K562 (cell line): ENCODE measurements around the gene SLC35G1. TPM values are rescaled to one million over a fixed set of nuclear protein-coding genes. Genes with fewer than 3 reads are reported as not detected.

Experiments
- ATAC-seq: fragments of 200-7000 bp; cut with Tn5 transposase; 3 replicates; pipeline ENCODE4 v1.9.1; 2020; ENCODE audit warnings: moderate library complexity
- BruUV-seq: library from RNA; stranded (reverse); fragments of 400-500 nt; replicated peaks from 2 replicates; lab custom pipeline; 2021; lab: Mats Ljungman, UMichigan
- CTCF ChIA-PET: fragments of 300-600 bp; formaldehyde crosslinking; extraction: SDS; loops from one replicate; lab custom pipeline; 2021; ENCODE audit warnings: low intra/inter-chr PET ratio; lab: Yijun Ruan, JAX
- POLR2A ChIA-PET: fragments of 300-600, 350-650 bp; sonication (Branson Sonifier 250); formaldehyde crosslinking; extraction: SDS; loops from one replicate; lab custom pipeline; 2021; ENCODE audit warnings: antibody characterized with exemption, inconsistent platforms; lab: Yijun Ruan, JAX
- DNase-seq, 4 experiments: peaks; one replicate each; pipeline versions ENCODE4 v3.0.0 to v3.0.0-alpha.2; 2011 to 2018; ENCODE audit warnings: low spot score in 3 of 4, mixed read lengths in 3 of 4; ENCODE audit errors: extremely low read depth in 1 of 4
- FAIRE-seq: peaks from 2 replicates; lab custom pipeline; 2011; peaks lifted over from hg19 to GRCh38; lab: Jason Lieb, UNC
- H2AFZ ChIP-seq: 2 replicates; pipeline ENCODE4 v1.6.0; 2011; ENCODE audit warnings: low read depth, low read length, control low read depth, inconsistent platforms
- H3K27ac ChIP-seq: fragments of 200-600 bp; 3 replicates; pipeline ENCODE4 v1.8.0; 2011; ENCODE audit warnings: low read depth, mild to moderate bottlenecking, control low read depth, inconsistent platforms, low read length, moderate library complexity, mixed read lengths; ENCODE audit errors: extremely low read depth
- H3K27me3 ChIP-seq, 2 experiments: fragments of 300-600 bp in 1 of 2; 2 replicates in 1 of 2; 3 replicates in 1 of 2; pipeline versions ENCODE4 v1.6.0 to v1.8.0; 2011; ENCODE audit warnings: inconsistent platforms in 2 of 2, low read length in 2 of 2, mild to moderate bottlenecking in 1 of 2, mixed read lengths in 1 of 2, moderate library complexity in 1 of 2; ENCODE audit not compliant: control insufficient read depth in 2 of 2, insufficient read depth in 2 of 2
- H3K36me3 ChIP-seq: fragments of 300-600 bp; 3 replicates; pipeline ENCODE4 v1.8.0; 2011; ENCODE audit warnings: mild to moderate bottlenecking, low read length, inconsistent platforms; ENCODE audit not compliant: control insufficient read depth, insufficient read depth
- H3K4me1 ChIP-seq, 2 experiments: fragments of 200-600 bp in 1 of 2; replicated peaks in 1 of 2; 2 replicates in 1 of 2; 3 replicates in 1 of 2; pipeline versions ENCODE4 v1.5.1 to v1.8.0; 2011; ENCODE audit warnings: inconsistent platforms in 2 of 2, low read length in 2 of 2, mild to moderate bottlenecking in 1 of 2, mixed read lengths in 1 of 2, moderate library complexity in 1 of 2; ENCODE audit not compliant: control insufficient read depth in 2 of 2, insufficient read depth in 2 of 2
- H3K4me2 ChIP-seq: 2 replicates; pipeline ENCODE4 v1.6.1; 2011; ENCODE audit warnings: low read length, control low read depth, inconsistent platforms, mixed read lengths; ENCODE audit not compliant: insufficient read depth
- H3K4me3 ChIP-seq: fragments of 200-600 bp; sonication (generic), shearing (Covaris generic); 2 replicates; pipeline ENCODE4 v1.5.1; 2016; ENCODE audit warnings: control low read depth, inconsistent platforms
- H3K79me2 ChIP-seq: fragments of 200-600 bp; 3 replicates; pipeline ENCODE4 v1.8.0; 2011; ENCODE audit warnings: low read length, inconsistent platforms; ENCODE audit not compliant: control insufficient read depth, insufficient read depth
- H3K9ac ChIP-seq, 2 experiments: 2 replicates each; pipeline versions ENCODE4 v1.6.0 to v1.6.1; 2011; ENCODE audit warnings: low read depth in 2 of 2, low read length in 2 of 2, control low read depth in 1 of 2, inconsistent platforms in 1 of 2, mild to moderate bottlenecking in 1 of 2, mixed read lengths in 1 of 2; ENCODE audit not compliant: insufficient read depth in 1 of 2
- H3K9me1 ChIP-seq: one replicate; pipeline ENCODE4 v1.6.0; 2011; ENCODE audit warnings: inconsistent platforms, mild to moderate bottlenecking, low read length, moderate library complexity; ENCODE audit not compliant: control insufficient read depth, insufficient read depth
- H3K9me3 ChIP-seq: replicated peaks from 2 replicates; pipeline ENCODE4 v1.5.1; 2011; ENCODE audit warnings: low read depth, low read length, inconsistent platforms; ENCODE audit not compliant: control insufficient read depth, insufficient read depth
- H4K20me1 ChIP-seq: replicated peaks from 2 replicates; pipeline ENCODE4 v1.6.1; 2011; ENCODE audit warnings: low read length, inconsistent platforms, mixed read lengths; ENCODE audit not compliant: control insufficient read depth, insufficient read depth
- CREB1 ChIP-seq, 2 experiments: sonication (generic) in 1 of 2; formaldehyde crosslinking in 1 of 2; IDR thresholded peaks; 2 replicates each; pipeline versions ENCODE4 v1.6.1 to v1.8.0; 2012 to 2022; ENCODE audit warnings: inconsistent platforms in 1 of 2, mild to moderate bottlenecking in 1 of 2, missing genetic modification reagents in 1 of 2, moderate library complexity in 1 of 2
- HMGN3 ChIP-seq: IDR thresholded peaks from 2 replicates; pipeline ENCODE4 v1.6.1; 2011; ENCODE audit warnings: borderline replicate concordance, low read depth, mild to moderate bottlenecking, mixed read lengths, low read length; ENCODE audit not compliant: insufficient read length; ENCODE audit errors: extremely low read depth
- IRF2 ChIP-seq: sonication (generic); formaldehyde crosslinking; IDR thresholded peaks from 2 replicates; pipeline ENCODE4 v1.8.1; 2022; ENCODE audit warnings: mild to moderate bottlenecking, missing genetic modification reagents
- MYBL2 ChIP-seq, 2 experiments: fragments of 450-650 bp in 1 of 2; sonication (generic) in 1 of 2; formaldehyde crosslinking in 1 of 2; IDR thresholded peaks; 2 replicates each; pipeline versions ENCODE4 v1.6.1 to v1.8.1; 2017 to 2022; ENCODE audit warnings: borderline replicate concordance in 1 of 2, inconsistent platforms in 1 of 2, low read depth in 1 of 2, mild to moderate bottlenecking in 1 of 2, missing genetic modification reagents in 1 of 2, moderate library complexity in 1 of 2
- POLR3A ChIP-seq: IDR thresholded peaks from 2 replicates; pipeline ENCODE4 v1.6.1; 2011; ENCODE audit warnings: borderline replicate concordance, mild to moderate bottlenecking, moderate library complexity; ENCODE audit not compliant: insufficient read length, insufficient read depth; ENCODE audit errors: extremely low read depth
- PTTG1 ChIP-seq: fragments of 450-650 bp; IDR thresholded peaks from 2 replicates; pipeline ENCODE4 v1.6.1; 2016; ENCODE audit warnings: low read depth, mild to moderate bottlenecking, missing genetic modification characterization, missing compliant biosample characterization
- SAFB ChIP-seq: fragments of 200-400 bp; formaldehyde crosslinking; IDR thresholded peaks from 2 replicates; pipeline ENCODE4 v1.6.1; 2017; ENCODE audit warnings: low read depth, low read length, borderline replicate concordance
- ZKSCAN3 ChIP-seq: fragments of 250-450 bp; sonication (Bioruptor Pico); IDR thresholded peaks from 2 replicates; pipeline ENCODE4 v1.4.0; 2020
- ZNF174 ChIP-seq: fragments of 250-450 bp; sonication (Bioruptor Pico); IDR thresholded peaks from 2 replicates; pipeline ENCODE4 v1.4.0; 2020; ENCODE audit warnings: mild to moderate bottlenecking
- ZNF175 ChIP-seq: fragments of 200-800 bp; sonication (Bioruptor generic); IDR thresholded peaks from 2 replicates; pipeline ENCODE4 v1.6.1; 2016; ENCODE audit warnings: low read depth, mild to moderate bottlenecking, missing genetic modification characterization, missing compliant biosample characterization
- WGBS: fragments of 100-300 bp; shearing (Covaris generic); methylation state at CpG from one replicate; pipeline ENCODE4 v1.1.6; 2016; ENCODE audit warnings: low coverage, mixed read lengths; ENCODE audit not compliant: insufficient coverage; ENCODE audit errors: missing lambda C conversion rate; 5-methylcytosine and 5-hydroxymethylcytosine counted together
- in situ Hi-C: fragments of 300-500 bp; cut with MboI; formaldehyde crosslinking; loops from 4 replicates; pipeline ENCODE4 v1.15.0; 2018; ENCODE audit warnings: inconsistent platforms, mixed read lengths
- intact Hi-C: fragments of 100-400 bp; cut with micrococcal nuclease; formaldehyde crosslinking; loops from 2 replicates; pipeline ENCODE4 v1.14.2; 2022
- polyA plus RNA-seq, 8 experiments: library from polyadenylated mRNA; depleted of rRNA in 4 of 8; stranded (reverse) in 5 of 8; unstranded in 3 of 8; fragments of >200 nt; fragmentation: Nextera tagmentation in 2 of 8; fragmentation: Illumina TruSeq in 1 of 8; extraction: Ambion mirVana in 2 of 8; extraction: Trizol in 1 of 8; gene quantifications; 2 replicates each; pipeline versions ENCODE4 v1.2.1 to v1.2.3, GENCODE V29; 2011 to 2014; ENCODE audit warnings: inconsistent platforms in 1 of 8, missing spikeins in 1 of 8
- total RNA-seq, 7 experiments: library from RNA; depleted of rRNA in 6 of 7; stranded (reverse); fragments of >200 nt in 6 of 7; fragmentation: Illumina TruSeq in 2 of 7; extraction: Trizol in 2 of 7; gene quantifications; 2 replicates each; pipeline versions ENCODE4 v1.2.1 to v1.2.3, GENCODE V29; 2011 to 2021; ENCODE audit warnings: low replicate concordance in 1 of 7
- TF ChIP-seq, protein P1 (sequence below), 2 experiments: fragments of 200-800 bp in 1 of 2; sonication (Bioruptor generic) in 1 of 2; sonication (generic) in 1 of 2; formaldehyde crosslinking in 1 of 2; IDR thresholded peaks in 1 of 2; conservative IDR thresholded peaks in 1 of 2; 2 replicates each; pipeline versions ENCODE4 v1.5.0 to v1.6.1; 2016 to 2020; ENCODE audit warnings: missing compliant biosample characterization in 1 of 2, missing genetic modification characterization in 1 of 2, missing genetic modification reagents in 1 of 2
- TF ChIP-seq, protein P2 (sequence below): fragments of 250-450 bp; sonication (Bioruptor Pico); IDR thresholded peaks from 2 replicates; pipeline ENCODE4 v1.4.0; 2020

SLC35G1 gene
- total and polyA plus RNA-seq, 9 of the 15 experiments (the other 6 are each of a cell fraction or from before 2014, with no cell fraction given) = 0.76 to 8.5 (median 4.9) TPM

- FAIRE-seq (no peak), DNase-seq (no peak)
- H3K9me1 ChIP-seq = no peaks in the 10 kb centered on the region
- no peak overlapping the region for H3K4me2 ChIP-seq
- H3K27ac ChIP-seq = no peak overlapping the region
- intact Hi-C loops = no loop called here
- no peaks in the 10 kb centered on the region for H3K79me2 ChIP-seq
- H3K9me3 ChIP-seq = no peaks in the 10 kb centered on the region
- BruUV-seq = no TSS peak
- no peaks in the 10 kb centered on the region for H3K36me3 ChIP-seq
- H3K27me3 ChIP-seq = no peaks in the 10 kb centered on the region; a peak in 1 of 5 replicates
- in situ Hi-C loops = no loop called here
- CTCF ChIA-PET = no interaction called here
- WGBS = 0% methylated on average over 3 of the region's 8 CpGs
- TF ChIP-seq HMGN3 (no peak), ZNF175 (CRISPR knock-in tag) (no peak), IRF2 (no peak), PTTG1 (tag) (no peak), CREB1 (IDR thresholded peaks at IDR 0.05) (no peak), CREB1 (CRISPR knock-in tag; IDR thresholded peaks at IDR 0.05) (no peak), SAFB (no peak), POLR3A (no peak), ZNF174 (CRISPR knock-in tag) (no peak), ZKSCAN3 (CRISPR knock-in tag) (no peak), MYBL2 (IDR thresholded peaks at IDR 0.05; ENCODE audit: low read depth) (no peak), MYBL2 (CRISPR knock-in tag; IDR thresholded peaks at IDR 0.05; ENCODE audit: borderline replicate concordance) (no peak)
- TF ChIP-seq, protein P1, sequence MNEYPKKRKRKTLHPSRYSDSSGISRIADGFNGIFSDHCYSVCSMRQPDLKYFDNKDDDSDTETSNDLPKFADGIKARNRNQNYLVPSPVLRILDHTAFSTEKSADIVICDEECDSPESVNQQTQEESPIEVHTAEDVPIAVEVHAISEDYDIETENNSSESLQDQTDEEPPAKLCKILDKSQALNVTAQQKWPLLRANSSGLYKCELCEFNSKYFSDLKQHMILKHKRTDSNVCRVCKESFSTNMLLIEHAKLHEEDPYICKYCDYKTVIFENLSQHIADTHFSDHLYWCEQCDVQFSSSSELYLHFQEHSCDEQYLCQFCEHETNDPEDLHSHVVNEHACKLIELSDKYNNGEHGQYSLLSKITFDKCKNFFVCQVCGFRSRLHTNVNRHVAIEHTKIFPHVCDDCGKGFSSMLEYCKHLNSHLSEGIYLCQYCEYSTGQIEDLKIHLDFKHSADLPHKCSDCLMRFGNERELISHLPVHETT (CRISPR knock-in tag; conservative IDR thresholded peaks at IDR 0.05 in 1 of 2, IDR thresholded peaks at IDR 0.05 in 1 of 2) = no peak
- TF ChIP-seq, protein P2, sequence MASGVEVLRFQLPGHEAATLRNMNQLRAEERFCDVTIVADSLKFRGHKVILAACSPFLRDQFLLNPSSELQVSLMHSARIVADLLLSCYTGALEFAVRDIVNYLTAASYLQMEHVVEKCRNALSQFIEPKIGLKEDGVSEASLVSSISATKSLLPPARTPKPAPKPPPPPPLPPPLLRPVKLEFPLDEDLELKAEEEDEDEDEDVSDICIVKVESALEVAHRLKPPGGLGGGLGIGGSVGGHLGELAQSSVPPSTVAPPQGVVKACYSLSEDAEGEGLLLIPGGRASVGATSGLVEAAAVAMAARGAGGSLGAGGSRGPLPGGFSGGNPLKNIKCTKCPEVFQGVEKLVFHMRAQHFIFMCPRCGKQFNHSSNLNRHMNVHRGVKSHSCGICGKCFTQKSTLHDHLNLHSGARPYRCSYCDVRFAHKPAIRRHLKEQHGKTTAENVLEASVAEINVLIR (CRISPR knock-in tag) = no peak
- TF ChIP-seq, all 486 proteins: peak for 0
- POLR2A ChIA-PET = no interaction called here
- Histone ChIP-seq H3K4me3 (no peak overlapping the region), H3K9ac (no peak overlapping the region), H3K4me1 (no peaks in the 10 kb centered on the region), H4K20me1 (no peaks in the 10 kb centered on the region), H2AFZ (no peak overlapping the region)
- no peak; the same call in 2 of the 3 replicates for ATAC-seq
Observed at GRCh38 chr10:93947055-93947454, 53.3 kb downstream of the SLC35G1 start.
